ENCODE measurements around the gene GNPTAB. TPM values are rescaled to one million over a fixed set of nuclear protein-coding genes. Genes with fewer than 3 reads are reported as not detected.

Gene GNPTAB
- total RNA-seq (2021) (22.5 to 25.4 TPM (median 24.4 TPM) in 3 replicates), Bru-seq, nascent RNA (percentile 67 among the genes with signal in this experiment)
- long read RNA-seq, experiment 1, full-length matches to known transcripts: 64 of 113 reads
- long read RNA-seq, experiment 1, partial matches to known transcripts: 26 of 113 reads
- long read RNA-seq, experiment 1, other reads (novel, unspliced or antisense): 23 of 113 reads
- long read RNA-seq, experiment 2, full-length matches to known transcripts: 7 of 34 reads
- long read RNA-seq, experiment 2, partial matches to known transcripts: 11 of 34 reads
- long read RNA-seq, experiment 2, other reads (novel, unspliced or antisense): 16 of 34 reads
- long read RNA-seq, experiment 3, partial matches to known transcripts: 1 of 1 reads
- long read RNA-seq, experiment 3, other reads (novel, unspliced or antisense): 0 of 1 reads

DNA sequence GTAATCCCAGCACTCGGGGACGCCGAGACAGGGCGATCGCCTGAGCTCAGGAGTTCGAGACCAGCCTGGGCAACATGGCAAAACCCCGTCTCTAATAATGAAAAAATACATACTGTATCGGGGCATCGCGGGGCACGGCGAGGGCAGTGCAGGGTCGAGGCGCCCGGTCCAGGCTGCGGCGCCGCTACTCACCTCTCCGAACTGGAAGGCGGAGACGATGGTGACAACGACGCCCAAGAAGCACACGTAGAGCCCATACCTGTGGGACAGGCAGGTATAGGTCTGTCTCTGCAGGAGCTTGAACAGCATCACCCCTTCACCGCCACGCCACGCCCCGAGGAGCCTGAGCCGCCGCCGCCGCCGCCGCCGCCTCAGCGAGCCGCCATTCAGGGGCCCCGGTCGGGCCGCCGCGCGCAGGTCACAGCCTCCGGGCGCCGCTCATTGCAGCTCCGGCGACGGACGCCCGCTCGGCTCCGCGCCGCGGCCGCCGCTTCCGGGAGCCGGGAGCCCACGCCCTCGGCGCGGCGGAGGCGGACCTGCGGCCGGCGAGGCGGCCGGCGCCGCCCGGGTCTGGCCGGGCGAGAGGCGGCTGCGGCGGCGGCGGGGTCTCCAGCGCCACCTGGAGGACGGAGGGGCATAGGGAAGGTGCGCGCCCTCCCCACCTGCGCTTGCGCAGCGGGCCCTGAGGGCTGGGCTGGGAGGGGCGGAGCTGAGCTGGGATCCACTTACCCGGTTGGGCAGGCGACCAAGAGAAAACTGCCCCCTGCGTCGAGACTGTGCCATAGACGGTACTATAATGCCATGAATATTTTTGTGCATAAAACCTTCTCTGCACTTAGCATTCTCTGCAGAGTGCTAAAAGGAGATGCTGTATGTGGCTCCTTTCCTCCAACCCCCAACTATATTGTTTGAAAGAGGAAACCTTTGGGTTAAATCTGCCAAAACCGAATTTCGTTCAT is at the start of gene GNPTAB:
Gene GNPTAB, minus strand, starts transcription at position 593 of the 959 bp plus-strand sequence. Its CDS starts 284 bp downstream, at position 309.
- ChIA-PET POLR2A (interaction anchor here (0.6 to 1.0 kb wide), 5 partner anchors 57 to 1005 kb away, joined by 3 to 5 read pairs (median 4); no protein-coding TSS in a partner anchor), CTCF (interaction anchor here (0.6 to 6.8 kb wide), 27 partner anchors 10 to 359 kb away, joined by 3 to 71 read pairs (median 4); partner anchors contain the start of gene DRAM1)
- H3K4me3 Mint-ChIP-seq: peak within 1 kb of the TSS; percentile 96
- TF ChIP-seq, protein P1, sequence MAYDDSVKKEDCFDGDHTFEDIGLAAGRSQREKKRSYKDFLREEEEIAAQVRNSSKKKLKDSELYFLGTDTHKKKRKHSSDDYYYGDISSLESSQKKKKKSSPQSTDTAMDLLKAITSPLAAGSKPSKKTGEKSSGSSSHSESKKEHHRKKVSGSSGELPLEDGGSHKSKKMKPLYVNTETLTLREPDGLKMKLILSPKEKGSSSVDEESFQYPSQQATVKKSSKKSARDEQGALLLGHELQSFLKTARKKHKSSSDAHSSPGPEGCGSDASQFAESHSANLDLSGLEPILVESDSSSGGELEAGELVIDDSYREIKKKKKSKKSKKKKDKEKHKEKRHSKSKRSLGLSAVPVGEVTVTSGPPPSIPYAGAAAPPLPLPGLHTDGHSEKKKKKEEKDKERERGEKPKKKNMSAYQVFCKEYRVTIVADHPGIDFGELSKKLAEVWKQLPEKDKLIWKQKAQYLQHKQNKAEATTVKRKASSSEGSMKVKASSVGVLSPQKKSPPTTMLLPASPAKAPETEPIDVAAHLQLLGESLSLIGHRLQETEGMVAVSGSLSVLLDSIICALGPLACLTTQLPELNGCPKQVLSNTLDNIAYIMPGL (CRISPR knock-in tag; IDR thresholded peaks at IDR 0.05): peak; percentile 36; the same call in 1 of the 2 replicates
- TF ChIP-seq, protein P2, sequence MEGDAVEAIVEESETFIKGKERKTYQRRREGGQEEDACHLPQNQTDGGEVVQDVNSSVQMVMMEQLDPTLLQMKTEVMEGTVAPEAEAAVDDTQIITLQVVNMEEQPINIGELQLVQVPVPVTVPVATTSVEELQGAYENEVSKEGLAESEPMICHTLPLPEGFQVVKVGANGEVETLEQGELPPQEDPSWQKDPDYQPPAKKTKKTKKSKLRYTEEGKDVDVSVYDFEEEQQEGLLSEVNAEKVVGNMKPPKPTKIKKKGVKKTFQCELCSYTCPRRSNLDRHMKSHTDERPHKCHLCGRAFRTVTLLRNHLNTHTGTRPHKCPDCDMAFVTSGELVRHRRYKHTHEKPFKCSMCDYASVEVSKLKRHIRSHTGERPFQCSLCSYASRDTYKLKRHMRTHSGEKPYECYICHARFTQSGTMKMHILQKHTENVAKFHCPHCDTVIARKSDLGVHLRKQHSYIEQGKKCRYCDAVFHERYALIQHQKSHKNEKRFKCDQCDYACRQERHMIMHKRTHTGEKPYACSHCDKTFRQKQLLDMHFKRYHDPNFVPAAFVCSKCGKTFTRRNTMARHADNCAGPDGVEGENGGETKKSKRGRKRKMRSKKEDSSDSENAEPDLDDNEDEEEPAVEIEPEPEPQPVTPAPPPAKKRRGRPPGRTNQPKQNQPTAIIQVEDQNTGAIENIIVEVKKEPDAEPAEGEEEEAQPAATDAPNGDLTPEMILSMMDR (IDR thresholded peaks at IDR 0.05): peak; percentile 67
- TF ChIP-seq, protein P3, sequence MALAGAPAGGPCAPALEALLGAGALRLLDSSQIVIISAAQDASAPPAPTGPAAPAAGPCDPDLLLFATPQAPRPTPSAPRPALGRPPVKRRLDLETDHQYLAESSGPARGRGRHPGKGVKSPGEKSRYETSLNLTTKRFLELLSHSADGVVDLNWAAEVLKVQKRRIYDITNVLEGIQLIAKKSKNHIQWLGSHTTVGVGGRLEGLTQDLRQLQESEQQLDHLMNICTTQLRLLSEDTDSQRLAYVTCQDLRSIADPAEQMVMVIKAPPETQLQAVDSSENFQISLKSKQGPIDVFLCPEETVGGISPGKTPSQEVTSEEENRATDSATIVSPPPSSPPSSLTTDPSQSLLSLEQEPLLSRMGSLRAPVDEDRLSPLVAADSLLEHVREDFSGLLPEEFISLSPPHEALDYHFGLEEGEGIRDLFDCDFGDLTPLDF (CRISPR knock-in tag; IDR thresholded peaks at IDR 0.05): no peak
- TF ChIP-seq RORB (CRISPR knock-in tag; IDR thresholded peaks at IDR 0.05) (no peak), ZNF219 (CRISPR knock-in tag; IDR thresholded peaks at IDR 0.05; ENCODE audit: borderline replicate concordance) (no peak)
- H3K9me3 Mint-ChIP-seq: no peaks in the 10 kb centered on the region
- peak within 1 kb of the TSS; percentile 60; the same call in 1 of the 2 replicates for H3K27ac Mint-ChIP-seq
- no peaks in the 10 kb centered on the region for H3K36me3 Mint-ChIP-seq
- H3K4me1 Mint-ChIP-seq: peaks cover 31% of the 10 kb centered on the region
- no peaks in the 10 kb centered on the region for H3K27me3 Mint-ChIP-seq (ENCODE audit: low read depth)
- peak; percentile 94 for ATAC-seq
- DNase-seq (ENCODE audit: low spot score): peak; percentile 92

DNA sequence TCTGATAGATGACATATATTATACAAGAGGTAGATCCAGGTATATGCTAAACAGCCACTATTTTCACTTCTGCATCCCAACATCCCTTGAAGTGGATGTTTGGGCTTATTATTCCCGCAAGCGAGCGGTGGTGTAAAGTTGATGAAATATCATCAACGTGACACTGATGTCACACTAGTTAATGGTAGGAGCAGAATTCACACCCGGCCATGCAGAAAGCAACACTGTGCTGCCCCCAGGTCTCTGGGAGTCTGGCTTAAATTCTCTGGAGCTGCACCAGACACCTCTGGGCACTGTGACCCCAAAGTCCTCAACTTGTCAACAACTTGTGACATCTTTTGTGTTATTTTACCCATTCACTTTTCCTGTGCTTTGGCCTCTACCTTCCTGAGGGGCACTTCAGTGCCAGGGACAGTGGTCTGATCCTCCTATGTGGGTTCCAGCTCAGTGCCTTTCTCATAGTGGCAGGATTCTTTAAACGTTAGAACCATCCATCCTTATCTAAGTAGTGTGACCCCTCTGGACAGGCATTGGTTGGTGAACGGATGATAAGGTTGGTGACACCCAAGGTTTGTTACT is 47.6 kb upstream of the GNPTAB start:
- Mint-ChIP-seq H3K27me3 (ENCODE audit: low read depth) (peaks cover 27% of the 10 kb centered on the region), H3K4me3 (peak overlapping the region; percentile 87), H3K9me3 (no peaks in the 10 kb centered on the region), H3K36me3 (peaks cover 4% of the 10 kb centered on the region; the same call in 1 of the 2 replicates), H3K27ac (no peak overlapping the region), H3K4me1 (peaks cover 10% of the 10 kb centered on the region)
- POLR2A ChIA-PET: no interaction called here
- CTCF ChIA-PET: no interaction called here
- no peak for ATAC-seq
- no peak for DNase-seq (ENCODE audit: low spot score)
- TF ChIP-seq, protein P4, sequence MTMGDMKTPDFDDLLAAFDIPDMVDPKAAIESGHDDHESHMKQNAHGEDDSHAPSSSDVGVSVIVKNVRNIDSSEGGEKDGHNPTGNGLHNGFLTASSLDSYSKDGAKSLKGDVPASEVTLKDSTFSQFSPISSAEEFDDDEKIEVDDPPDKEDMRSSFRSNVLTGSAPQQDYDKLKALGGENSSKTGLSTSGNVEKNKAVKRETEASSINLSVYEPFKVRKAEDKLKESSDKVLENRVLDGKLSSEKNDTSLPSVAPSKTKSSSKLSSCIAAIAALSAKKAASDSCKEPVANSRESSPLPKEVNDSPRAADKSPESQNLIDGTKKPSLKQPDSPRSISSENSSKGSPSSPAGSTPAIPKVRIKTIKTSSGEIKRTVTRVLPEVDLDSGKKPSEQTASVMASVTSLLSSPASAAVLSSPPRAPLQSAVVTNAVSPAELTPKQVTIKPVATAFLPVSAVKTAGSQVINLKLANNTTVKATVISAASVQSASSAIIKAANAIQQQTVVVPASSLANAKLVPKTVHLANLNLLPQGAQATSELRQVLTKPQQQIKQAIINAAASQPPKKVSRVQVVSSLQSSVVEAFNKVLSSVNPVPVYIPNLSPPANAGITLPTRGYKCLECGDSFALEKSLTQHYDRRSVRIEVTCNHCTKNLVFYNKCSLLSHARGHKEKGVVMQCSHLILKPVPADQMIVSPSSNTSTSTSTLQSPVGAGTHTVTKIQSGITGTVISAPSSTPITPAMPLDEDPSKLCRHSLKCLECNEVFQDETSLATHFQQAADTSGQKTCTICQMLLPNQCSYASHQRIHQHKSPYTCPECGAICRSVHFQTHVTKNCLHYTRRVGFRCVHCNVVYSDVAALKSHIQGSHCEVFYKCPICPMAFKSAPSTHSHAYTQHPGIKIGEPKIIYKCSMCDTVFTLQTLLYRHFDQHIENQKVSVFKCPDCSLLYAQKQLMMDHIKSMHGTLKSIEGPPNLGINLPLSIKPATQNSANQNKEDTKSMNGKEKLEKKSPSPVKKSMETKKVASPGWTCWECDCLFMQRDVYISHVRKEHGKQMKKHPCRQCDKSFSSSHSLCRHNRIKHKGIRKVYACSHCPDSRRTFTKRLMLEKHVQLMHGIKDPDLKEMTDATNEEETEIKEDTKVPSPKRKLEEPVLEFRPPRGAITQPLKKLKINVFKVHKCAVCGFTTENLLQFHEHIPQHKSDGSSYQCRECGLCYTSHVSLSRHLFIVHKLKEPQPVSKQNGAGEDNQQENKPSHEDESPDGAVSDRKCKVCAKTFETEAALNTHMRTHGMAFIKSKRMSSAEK (CRISPR knock-in tag; IDR thresholded peaks at IDR 0.05; ENCODE audit: borderline replicate concordance): no peak
- no peak for TF ChIP-seq MYBL2 (CRISPR knock-in tag; IDR thresholded peaks at IDR 0.05)
- TF ChIP-seq ZNF121 (CRISPR knock-in tag; IDR thresholded peaks at IDR 0.05): no peak
- no peak for TF ChIP-seq NR3C1 (CRISPR knock-in tag; conservative IDR thresholded peaks at IDR 0.05; ENCODE audit: low read depth)
- TF ChIP-seq, protein P1 (CRISPR knock-in tag; IDR thresholded peaks at IDR 0.05): no peak
- no peak for TF ChIP-seq KAT7 (CRISPR knock-in tag; IDR thresholded peaks at IDR 0.05; ENCODE audit: borderline replicate concordance)
- no peak for TF ChIP-seq ESRRA (CRISPR knock-in tag; IDR thresholded peaks at IDR 0.05; ENCODE audit: borderline replicate concordance)
- TF ChIP-seq ZNF423 (CRISPR knock-in tag; IDR thresholded peaks at IDR 0.05): no peak
- no peak for TF ChIP-seq FOXK1 (CRISPR knock-in tag; IDR thresholded peaks at IDR 0.05)
- no peak for TF ChIP-seq RORB (CRISPR knock-in tag; IDR thresholded peaks at IDR 0.05)
- TF ChIP-seq, protein P5, sequence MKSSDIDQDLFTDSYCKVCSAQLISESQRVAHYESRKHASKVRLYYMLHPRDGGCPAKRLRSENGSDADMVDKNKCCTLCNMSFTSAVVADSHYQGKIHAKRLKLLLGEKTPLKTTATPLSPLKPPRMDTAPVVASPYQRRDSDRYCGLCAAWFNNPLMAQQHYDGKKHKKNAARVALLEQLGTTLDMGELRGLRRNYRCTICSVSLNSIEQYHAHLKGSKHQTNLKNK (CRISPR knock-in tag; IDR thresholded peaks at IDR 0.05): no peak
- TF ChIP-seq, protein P6, sequence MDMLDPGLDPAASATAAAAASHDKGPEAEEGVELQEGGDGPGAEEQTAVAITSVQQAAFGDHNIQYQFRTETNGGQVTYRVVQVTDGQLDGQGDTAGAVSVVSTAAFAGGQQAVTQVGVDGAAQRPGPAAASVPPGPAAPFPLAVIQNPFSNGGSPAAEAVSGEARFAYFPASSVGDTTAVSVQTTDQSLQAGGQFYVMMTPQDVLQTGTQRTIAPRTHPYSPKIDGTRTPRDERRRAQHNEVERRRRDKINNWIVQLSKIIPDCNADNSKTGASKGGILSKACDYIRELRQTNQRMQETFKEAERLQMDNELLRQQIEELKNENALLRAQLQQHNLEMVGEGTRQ (CRISPR knock-in tag; IDR thresholded peaks at IDR 0.05): no peak
- TF ChIP-seq SOX15 (CRISPR knock-in tag; IDR thresholded peaks at IDR 0.05): no peak
- no peak for TF ChIP-seq SMAD3 (CRISPR knock-in tag; IDR thresholded peaks at IDR 0.05; ENCODE audit: borderline replicate concordance)
- no peak for TF ChIP-seq GABPB1 (CRISPR knock-in tag; IDR thresholded peaks at IDR 0.05)

Measured in WTC11 (cell line).